OCI-LY1 (cell line): Measurements from ENCODE around the gene SAPCD1.
"Not testable (repeated sequence)": the region's sequence is repeated elsewhere in the genome, so short reads cannot be mapped to it uniquely, and the experiment has no call there.

Source experiments
- H2AFZ ChIP-seq: fragments of 200-600 bp; sonication (generic), shearing (Covaris generic); 2 replicates; pipeline ENCODE4 v1.6.0; 2014; ENCODE audit warnings: antibody characterized with exemption, mild to moderate bottlenecking, low read length
- H3F3A ChIP-seq: fragments of 200-600 bp; sonication (generic), shearing (Covaris generic); 2 replicates; pipeline ENCODE4 v1.6.0; 2014; ENCODE audit warnings: mild to moderate bottlenecking, antibody characterized with exemption, low read length, moderate library complexity; ENCODE audit not compliant: insufficient read depth
- H3K27ac ChIP-seq: fragments of 200-600 bp; sonication (generic); 2 replicates; pipeline ENCODE4 v1.5.1; 2014; ENCODE audit warnings: low read length, mixed run types, mild to moderate bottlenecking, low read depth; ENCODE audit not compliant: poor library complexity, severe bottlenecking
- H3K27me3 ChIP-seq: fragments of 200-600 bp; sonication (generic); 2 replicates; pipeline ENCODE4 v1.6.0; 2014; ENCODE audit warnings: antibody characterized with exemption, mild to moderate bottlenecking, low read length, moderate library complexity; ENCODE audit not compliant: insufficient read depth
- H3K36me3 ChIP-seq: fragments of 200-600 bp; sonication (generic); 2 replicates; pipeline ENCODE4 v1.6.1; 2014; ENCODE audit warnings: mild to moderate bottlenecking, antibody characterized with exemption, low read length, moderate library complexity, mixed read lengths; ENCODE audit not compliant: insufficient read depth
- H3K4me1 ChIP-seq: fragments of 200-600 bp; sonication (generic); 2 replicates; pipeline ENCODE4 v1.5.1; 2014; ENCODE audit warnings: mild to moderate bottlenecking, low read length, moderate library complexity; ENCODE audit not compliant: insufficient read depth, severe bottlenecking
- H3K4me2 ChIP-seq: fragments of 200-600 bp; sonication (generic), shearing (Covaris generic); 2 replicates; pipeline ENCODE4 v1.6.1; 2014; ENCODE audit warnings: low read length
- H3K4me3 ChIP-seq: fragments of 200-600 bp; sonication (generic); 2 replicates; pipeline ENCODE4 v1.5.1; 2014; ENCODE audit warnings: low read length, low read depth, mild to moderate bottlenecking, mixed read lengths; ENCODE audit not compliant: poor library complexity, severe bottlenecking
- H3K79me2 ChIP-seq: fragments of 200-600 bp; shearing (Covaris generic); 2 replicates; pipeline ENCODE4 v1.6.1; 2016; ENCODE audit warnings: mixed run types, low read length, mixed read lengths; ENCODE audit not compliant: insufficient read depth
- H3K9ac ChIP-seq: fragments of 200-600 bp; sonication (generic), shearing (Covaris generic); 2 replicates; pipeline ENCODE4 v1.6.1; 2014; ENCODE audit warnings: mild to moderate bottlenecking, low read length, mixed read lengths
- H3K9me2 ChIP-seq: fragments of 200-600 bp; sonication (generic), shearing (Covaris generic); 2 replicates; pipeline ENCODE4 v1.6.1; 2014; ENCODE audit warnings: low read depth, mild to moderate bottlenecking, low read length, mixed read lengths
- H3K9me3 ChIP-seq: fragments of 200-600 bp; shearing (Covaris generic); 2 replicates; pipeline ENCODE4 v1.6.1; 2014; ENCODE audit warnings: low read length, mixed read lengths
- H4K20me1 ChIP-seq: fragments of 200-600 bp; sonication (generic), shearing (Covaris generic); 2 replicates; pipeline ENCODE4 v1.6.0; 2016; ENCODE audit warnings: mild to moderate bottlenecking, low read length; ENCODE audit not compliant: insufficient read depth
- CTCF ChIP-seq: fragments of 200-600 bp; sonication (generic), shearing (Covaris generic); IDR thresholded peaks from 2 replicates; pipeline ENCODE4 v1.5.1; 2017; ENCODE audit warnings: mild to moderate bottlenecking, antibody characterized with exemption, low read length, moderate library complexity, mixed read lengths
- EZH2 ChIP-seq: fragments of 200-600 bp; sonication (generic), shearing (Covaris generic); IDR thresholded peaks from 2 replicates; pipeline ENCODE4 v1.8.0; 2017; ENCODE audit warnings: borderline replicate concordance, mixed run types, mild to moderate bottlenecking, antibody characterized with exemption, low read length, moderate library complexity, mixed read lengths

The SAPCD1 gene

GRCh38 chr6:31805939-31806469 lies 43.5 kb downstream of the SAPCD1 start:
- Histone ChIP-seq H3K9me3 (no peaks in the 10 kb centered on the region), H3K79me2 (peaks cover 9% of the 10 kb centered on the region), H3F3A (no peaks in the 10 kb centered on the region), H3K4me1 (peaks cover 14% of the 10 kb centered on the region), H3K4me3 (peak overlapping the region; percentile 93), H4K20me1 (no peaks in the 10 kb centered on the region), H3K4me2 (peak overlapping the region; percentile 96), H3K36me3 (peaks cover 21% of the 10 kb centered on the region), H3K9me2 (no peaks in the 10 kb centered on the region), H3K27me3 (no peaks in the 10 kb centered on the region), H2AFZ (0 out of 2 replicates have a peak overlapping the region, but pooled peaks have one; percentile 45), H3K9ac (peak overlapping the region; percentile 98), H3K27ac (peak overlapping the region; percentile 59)
- no peak for TF ChIP-seq CTCF
- TF ChIP-seq EZH2 = no peak

- peak within 1 kb of the TSS; percentile 96 for H3K4me2 ChIP-seq
- peaks cover 14% of the 10 kb centered on the region for H3K4me1 ChIP-seq
- H3F3A ChIP-seq = no peaks in the 10 kb centered on the region
- no peaks in the 10 kb centered on the region for H3K27me3 ChIP-seq
- no peaks in the 10 kb centered on the region for H3K9me3 ChIP-seq
- peak within 1 kb of the TSS; percentile 98 for H3K9ac ChIP-seq
- peaks cover 9% of the 10 kb centered on the region for H3K79me2 ChIP-seq
- no peaks in the 10 kb centered on the region for H4K20me1 ChIP-seq
- no peaks in the 10 kb centered on the region for H3K9me2 ChIP-seq
- 0 out of 2 replicates have a peak within 1 kb of the TSS, but pooled peaks have one; percentile 45 for H2AFZ ChIP-seq
- H3K4me3 ChIP-seq = peak within 1 kb of the TSS; percentile 93
- H3K36me3 ChIP-seq = peaks cover 14% of the 10 kb centered on the region
- no peak for TF ChIP-seq EZH2
- peak; percentile 59 for TF ChIP-seq CTCF
- peak within 1 kb of the TSS; percentile 59 for H3K27ac ChIP-seq
Observed at GRCh38 chr6:31806470-31807272, 44.2 kb downstream of the SAPCD1 start, which contains the start of gene LSM2. TSS of gene LSM2 (minus strand) at chr6:31806966. CDS start at chr6:31806757, 209 bp downstream.

- not testable (repeated sequence) for H3K9ac ChIP-seq, H3F3A ChIP-seq, H3K27ac ChIP-seq, H3K36me3 ChIP-seq, H2AFZ ChIP-seq, H3K9me2 ChIP-seq, H3K79me2 ChIP-seq, H3K4me2 ChIP-seq, H3K27me3 ChIP-seq, H3K9me3 ChIP-seq, H3K4me3 ChIP-seq, H4K20me1 ChIP-seq
- peaks cover 14% of the 10 kb centered on the region for H3K4me1 ChIP-seq
Observed at GRCh38 chr6:31808599-31808998, 46.1 kb downstream of the SAPCD1 start.
